ENCODE measurements around the gene SLC25A42.

Gene SLC25A42

DNA sequence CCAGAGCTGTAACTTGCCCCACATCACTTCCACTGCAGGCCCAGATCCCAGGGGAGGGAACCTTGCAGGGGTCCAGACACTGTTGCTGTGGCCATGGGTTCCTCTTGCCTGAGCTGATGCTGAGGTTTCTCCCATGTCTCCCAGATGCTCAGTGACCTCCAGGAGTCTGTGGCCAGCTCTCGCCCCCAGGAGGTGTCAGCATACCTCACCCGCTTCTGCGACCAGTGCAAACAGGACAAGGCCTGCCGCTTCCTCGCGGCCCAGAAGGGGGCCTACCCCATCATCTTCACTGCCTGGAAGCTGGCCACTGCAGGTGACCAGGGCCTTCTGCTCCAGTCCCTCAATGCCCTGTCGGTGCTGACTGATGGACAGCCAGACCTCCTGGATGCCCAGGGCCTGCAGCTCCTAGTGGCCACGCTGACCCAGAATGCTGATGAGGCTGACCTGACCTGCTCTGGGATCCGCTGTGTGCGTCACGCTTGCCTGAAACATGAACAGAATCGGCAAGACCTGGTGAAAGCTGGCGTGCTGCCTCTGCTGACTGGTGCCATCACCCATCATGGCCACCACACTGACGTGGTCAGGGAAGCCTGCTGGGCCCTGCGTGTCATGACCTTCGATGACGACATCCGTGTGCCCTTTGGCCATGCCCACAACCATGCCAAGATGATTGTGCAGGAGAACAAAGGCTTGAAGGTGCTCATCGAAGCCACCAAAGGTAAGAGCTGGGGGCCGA lies 12.1 kb upstream of the SLC25A42 start:
- TF ChIP-seq CTCF (IDR thresholded peaks at IDR 0.05; ENCODE audit: low read depth, low read length) = no peak

GRCh38 chr19:19052921-19053320 lies 10.9 kb upstream of the SLC25A42 start:
- H3K4me3 ChIP-seq (ENCODE audit: low read depth, low read length) = no peak overlapping the region
- no peak for TF ChIP-seq CTCF (IDR thresholded peaks at IDR 0.05; ENCODE audit: low read depth, low read length)

More for the DNA sequence above, 12.1 kb upstream of the SLC25A42 start:
- no peak overlapping the region for H3K4me3 ChIP-seq (ENCODE audit: low read depth, low read length)

DNA sequence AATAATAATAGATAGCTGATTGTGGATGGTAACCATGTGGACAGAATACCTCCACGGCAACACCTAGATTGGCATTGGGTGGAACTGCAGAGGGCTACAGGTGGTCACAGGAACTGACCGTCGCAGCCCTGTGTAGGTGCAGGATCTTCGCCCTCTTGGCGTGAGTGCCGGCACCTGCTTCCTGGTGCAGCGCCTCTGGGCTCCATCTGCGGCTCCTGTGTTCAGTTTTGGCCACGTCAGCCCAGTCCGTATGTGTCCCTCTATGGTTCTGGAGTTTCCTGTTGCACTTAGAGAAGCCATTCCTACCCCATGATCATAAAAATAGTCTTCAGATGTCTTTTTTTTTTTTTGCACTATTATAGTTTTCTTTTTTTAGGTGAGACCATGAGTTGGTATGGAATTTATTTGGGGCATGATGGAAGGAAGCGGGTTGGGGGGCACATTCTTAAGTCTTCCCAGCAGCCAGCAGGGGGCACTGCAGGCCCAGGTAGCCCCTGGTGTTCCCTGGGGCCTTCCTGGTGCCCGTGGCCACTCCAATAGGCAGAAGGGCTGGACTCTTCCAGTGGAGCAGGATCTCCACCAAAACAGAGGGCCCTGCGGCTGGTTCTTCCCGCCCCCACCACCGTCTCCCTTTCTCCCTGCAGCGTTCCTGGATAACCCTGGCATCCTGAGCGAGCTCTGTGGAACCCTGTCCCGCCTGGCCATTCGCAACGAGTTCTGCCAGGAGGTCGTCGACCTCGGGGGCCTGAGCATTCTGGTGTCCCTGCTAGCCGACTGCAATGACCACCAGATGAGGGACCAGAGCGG lies 10.1 kb upstream of the SLC25A42 start:
- peak; percentile 76 for TF ChIP-seq CTCF (IDR thresholded peaks at IDR 0.05; ENCODE audit: low read depth, low read length)
- H3K4me3 ChIP-seq (ENCODE audit: low read depth, low read length) = no peak overlapping the region

DNA sequence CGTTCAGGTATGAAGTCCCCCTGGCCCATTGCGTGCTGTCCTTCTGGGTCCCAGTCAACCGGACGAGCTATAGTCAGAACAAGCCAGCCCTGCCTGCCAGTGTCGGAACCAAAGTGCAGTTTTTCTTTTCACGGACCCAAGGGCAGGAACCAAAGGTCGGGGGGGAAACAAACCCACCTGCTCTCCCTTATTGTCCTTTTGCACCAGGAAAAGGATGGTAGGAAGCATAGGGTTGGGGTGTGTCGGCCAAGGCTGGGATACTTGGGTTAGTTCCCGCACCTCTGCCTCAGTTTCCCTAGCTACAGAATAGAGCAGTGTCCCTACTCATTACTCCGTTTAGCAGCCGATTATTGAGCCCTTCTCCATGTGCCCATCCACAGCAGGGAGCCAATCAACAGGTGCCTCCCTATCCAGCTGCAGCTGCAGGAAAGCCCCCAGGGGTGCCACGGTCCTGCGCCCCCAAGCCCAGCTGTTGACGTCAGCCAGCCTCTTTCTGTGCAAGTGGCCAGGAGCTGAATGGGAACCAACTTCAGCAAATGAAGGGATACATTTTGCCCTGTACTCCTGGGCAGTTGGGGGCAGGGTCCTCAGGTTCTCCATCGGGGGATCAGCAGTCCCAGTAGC lies 9.4 kb upstream of the SLC25A42 start:
- no peak overlapping the region for H3K4me3 ChIP-seq (ENCODE audit: low read depth, low read length)
- no peak for TF ChIP-seq CTCF (IDR thresholded peaks at IDR 0.05; ENCODE audit: low read depth, low read length)

GRCh38 chr19:19054939-19055440 lies 8.8 kb upstream of the SLC25A42 start:
- TF ChIP-seq CTCF (IDR thresholded peaks at IDR 0.05; ENCODE audit: low read depth, low read length) = no peak
- H3K4me3 ChIP-seq (ENCODE audit: low read depth, low read length) = no peak overlapping the region

DNA sequence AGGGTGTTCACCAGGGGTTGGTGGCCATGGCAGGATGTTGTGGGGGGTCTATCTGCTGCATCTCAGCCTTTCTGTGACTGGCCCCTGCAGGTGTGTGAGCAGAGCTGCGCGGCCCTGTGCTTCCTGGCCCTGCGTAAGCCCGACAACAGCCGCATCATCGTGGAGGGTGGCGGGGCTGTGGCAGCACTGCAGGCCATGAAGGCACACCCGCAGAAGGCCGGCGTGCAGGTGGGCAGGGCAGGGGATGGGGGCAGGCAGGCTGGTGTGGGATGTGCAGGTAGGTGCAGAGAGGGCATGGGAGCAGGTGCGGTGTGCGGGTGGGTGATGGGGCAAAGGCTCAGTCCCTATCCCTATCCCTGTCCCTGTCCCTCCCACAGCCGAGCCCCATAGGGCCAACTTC lies 8.1 kb upstream of the SLC25A42 start:
- H3K4me3 ChIP-seq (ENCODE audit: low read depth, low read length) = no peak overlapping the region
- TF ChIP-seq CTCF (IDR thresholded peaks at IDR 0.05; ENCODE audit: low read depth, low read length) = no peak

All from WI38 (cell line).